Vagina (tissue), 2 donors: ENCODE results near the gene AKAP8L.

ENCODE experiments used
- CTCF ChIP-seq, 3 experiments: fragments of 450-650 bp in 2 of 3; fragments of 200-600 bp in 1 of 3; sonication (generic) in 1 of 3; IDR thresholded peaks; one replicate each; pipeline ENCODE4 v1.5.1; 2017 to 2019; ENCODE audit warnings: antibody characterized with exemption in 3 of 3, mild to moderate bottlenecking in 2 of 3, moderate library complexity in 2 of 3
- POLR2A ChIP-seq, 2 donors: fragments of 450-650 bp; IDR thresholded peaks; one replicate each; pipeline ENCODE4 v1.6.1; 2017; ENCODE audit warnings: antibody characterized with exemption in 2 of 2, mild to moderate bottlenecking in 2 of 2, moderate library complexity in 2 of 2

GRCh38 chr19:15443325-15443724 is 24.5 kb upstream of the AKAP8L start:
- no peak for TF ChIP-seq CTCF (IDR thresholded peaks at IDR 0.05)
- no peak for TF ChIP-seq POLR2A (IDR thresholded peaks at IDR 0.05)
